Gastroesophageal sphincter (tissue), 4 donors: ENCODE data around the gene FES. TPM values are rescaled to one million over a fixed set of nuclear protein-coding genes. Genes with fewer than 3 reads are reported as not detected.

ENCODE experiments used
- ATAC-seq: fragments of 150-250 bp; one replicate; pipeline ENCODE4 v1.9.1; 2016; ENCODE audit warnings: mild to moderate bottlenecking, moderate library complexity
- H3K27ac ChIP-seq, 4 donors: fragments of 200-600 bp; sonication (generic) in 3 of 4; 1 replicate in 3 of 4; 2 replicates in 1 of 4; pipeline ENCODE4 v1.5.1; 2016 to 2019
- H3K27me3 ChIP-seq: fragments of 200-600 bp; sonication (generic); one replicate; pipeline ENCODE4 v1.5.1; 2019
- H3K36me3 ChIP-seq, 2 donors: fragments of 200-600 bp; sonication (generic); one replicate each; pipeline ENCODE4 v1.5.1; 2019; ENCODE audit warnings: control low read depth in 1 of 2
- H3K4me1 ChIP-seq, 3 donors: fragments of 200-600 bp; sonication (generic); 1 replicate in 2 of 3; 2 replicates in 1 of 3; pipeline ENCODE4 v1.5.1; 2016 to 2019; ENCODE audit warnings: control low read depth in 2 of 3
- H3K4me3 ChIP-seq, 2 donors: fragments of 200-600 bp; sonication (generic); one replicate each; pipeline ENCODE4 v1.5.1; 2019; ENCODE audit warnings: mild to moderate bottlenecking in 1 of 2, moderate library complexity in 1 of 2
- H3K9me3 ChIP-seq, 3 donors: fragments of 200-600 bp; sonication (generic); one replicate each; pipeline ENCODE4 v1.5.1; 2017 to 2019; ENCODE audit warnings: control low read depth in 2 of 3
- CTCF ChIP-seq, 4 experiments: fragments of 200-600 bp in 2 of 4; fragments of 450-650 bp in 2 of 4; sonication (generic) in 1 of 4; IDR thresholded peaks; one replicate each; pipeline ENCODE4 v1.5.1; 2017 to 2019; ENCODE audit warnings: antibody characterized with exemption in 4 of 4, mild to moderate bottlenecking in 2 of 4, moderate library complexity in 2 of 4
- EP300 ChIP-seq: sonication (generic); formaldehyde crosslinking; IDR thresholded peaks from one replicate; pipeline ENCODE4 v1.6.1; 2017; ENCODE audit warnings: antibody characterized with exemption, mild to moderate bottlenecking
- POLR2A ChIP-seq, 2 donors: fragments of 450-650 bp; IDR thresholded peaks; one replicate each; pipeline ENCODE4 v1.6.1; 2017; ENCODE audit warnings: antibody characterized with exemption in 2 of 2, mild to moderate bottlenecking in 2 of 2, moderate library complexity in 1 of 2
- POLR2AphosphoS5 ChIP-seq: sonication (generic); formaldehyde crosslinking; IDR thresholded peaks from one replicate; pipeline ENCODE4 v1.6.1; 2017; ENCODE audit warnings: antibody characterized with exemption
- WGBS, 2 donors: methylation state at CpG; one replicate each; pipeline ENCODE4 v1.1.5; 2018; ENCODE audit warnings: low coverage in 1 of 2; 5-methylcytosine and 5-hydroxymethylcytosine counted together
- total RNA-seq, 4 donors: library from RNA; depleted of rRNA; stranded (reverse); fragments of >200 nt; gene quantifications; one replicate each; pipeline ENCODE4 v1.1.0, GENCODE V29; 2016

Gene FES
- total RNA-seq, 4 donors from 2014 or later, result 40.1 to 70.4 (median 43.5) TPM

GRCh38 chr15:90885432-90886290 lies 1.4 kb downstream of the FES start:
- ATAC-seq, result peak; percentile 61
- H3K9me3 ChIP-seq, result no peaks in the 10 kb centered on the region
- H3K27me3 ChIP-seq, result no peaks in the 10 kb centered on the region
- peaks cover 0 to 50% (median 26%) of the 10 kb centered on the region in 3 donors for H3K4me1 ChIP-seq
- no peak for TF ChIP-seq POLR2AphosphoS5
- TF ChIP-seq EP300, result no peak
- TF ChIP-seq CTCF (IDR thresholded peaks at IDR 0.05), result peak in 3 of 4 experiments; percentile 92 to 95 (median 95)
- TF ChIP-seq POLR2A (IDR thresholded peaks at IDR 0.05), result no peak
- peak overlapping the region in 3 of 4 donors; percentile 88 to 94 (median 89) for H3K27ac ChIP-seq
- 24 to 90% methylated on average over 2 to 5 of the region's 23 CpGs for WGBS, 2 donors
- H3K4me3 ChIP-seq, result peak overlapping the region in 1 of 2 donors; percentile 53
- peaks cover 0 to 57% of the 10 kb centered on the region in 2 donors for H3K36me3 ChIP-seq

DNA sequence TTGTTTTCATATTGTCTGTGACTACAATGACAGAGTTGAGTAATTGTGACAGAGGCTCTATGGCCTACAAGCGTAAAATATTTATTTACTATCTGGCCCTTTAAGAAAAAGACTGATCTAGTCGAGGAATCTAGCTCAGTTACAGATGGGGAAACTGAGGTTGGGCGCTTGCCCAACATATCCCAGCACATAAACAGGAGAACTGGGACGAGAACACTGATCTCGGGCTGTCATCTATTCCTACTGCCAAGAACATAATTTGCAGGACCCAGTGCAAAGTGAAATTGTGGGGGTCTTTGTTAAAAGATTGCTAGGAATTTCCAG lies 1.9 kb downstream of the FES start:
- 6 to 32% methylated on average over 3 to 5 of the region's 5 CpGs for WGBS, 2 donors
- H3K36me3 ChIP-seq, result peaks cover 0 to 57% of the 10 kb centered on the region in 2 donors
- peaks cover 0 to 50% (median 26%) of the 10 kb centered on the region in 3 donors for H3K4me1 ChIP-seq
- H3K9me3 ChIP-seq, result no peaks in the 10 kb centered on the region
- H3K27ac ChIP-seq, result peak overlapping the region in 3 of 4 donors; percentile 14 to 94 (median 89)
- TF ChIP-seq POLR2AphosphoS5 (no peak), CTCF (IDR thresholded peaks at IDR 0.05) (no peak), EP300 (no peak), POLR2A (IDR thresholded peaks at IDR 0.05) (no peak)
- H3K27me3 ChIP-seq, result no peaks in the 10 kb centered on the region
- H3K4me3 ChIP-seq, result no peak overlapping the region
- ATAC-seq, result no peak

GRCh38 chr15:90887037-90887481 lies 2.8 kb downstream of the FES start:
- no peak overlapping the region for H3K4me3 ChIP-seq
- WGBS, 2 donors, result no CpG with 5 or more reads among the region's 13 CpGs
- peak overlapping the region in 1 of 4 donors; percentile 94 for H3K27ac ChIP-seq
- H3K9me3 ChIP-seq, result no peaks in the 10 kb centered on the region
- TF ChIP-seq POLR2A (IDR thresholded peaks at IDR 0.05), result no peak
- TF ChIP-seq EP300, result no peak
- TF ChIP-seq POLR2AphosphoS5, result no peak
- TF ChIP-seq CTCF (IDR thresholded peaks at IDR 0.05), result no peak
- H3K36me3 ChIP-seq, result peaks cover 0 to 57% of the 10 kb centered on the region in 2 donors
- H3K27me3 ChIP-seq, result no peaks in the 10 kb centered on the region
- peaks cover 0 to 50% (median 26%) of the 10 kb centered on the region in 3 donors for H3K4me1 ChIP-seq
- no peak for ATAC-seq

DNA sequence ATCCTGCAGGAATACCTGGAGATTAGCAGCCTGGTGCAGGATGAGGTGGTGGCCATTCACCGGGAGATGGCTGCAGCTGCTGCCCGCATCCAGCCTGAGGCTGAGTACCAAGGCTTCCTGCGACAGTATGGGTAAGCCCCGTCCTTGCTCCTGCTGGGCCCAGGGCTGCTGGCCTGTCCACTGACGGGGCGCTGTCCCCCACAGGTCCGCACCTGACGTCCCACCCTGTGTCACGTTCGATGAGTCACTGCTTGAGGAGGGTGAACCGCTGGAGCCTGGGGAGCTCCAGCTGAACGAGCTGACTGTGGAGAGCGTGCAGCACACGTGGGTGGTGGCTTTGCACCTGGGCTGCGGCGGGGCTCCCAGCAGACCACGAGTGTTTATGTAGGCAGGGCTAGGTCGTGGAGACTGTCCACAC lies 5.0 kb downstream of the FES start:
- ATAC-seq, result no peak

More for the DNA sequence above, 5.0 kb downstream of the FES start:
- H3K4me1 ChIP-seq, result peaks cover 0 to 31% (median 14%) of the 10 kb centered on the region in 3 donors
- TF ChIP-seq EP300 (no peak), POLR2A (IDR thresholded peaks at IDR 0.05) (no peak), CTCF (IDR thresholded peaks at IDR 0.05) (no peak), POLR2AphosphoS5 (no peak)
- no peaks in the 10 kb centered on the region for H3K9me3 ChIP-seq
- H3K4me3 ChIP-seq, result no peak overlapping the region
- no peak overlapping the region for H3K27ac ChIP-seq
- WGBS, 2 donors, result 20% methylated on average over 1 of the region's 18 CpGs; no CpG with 5 or more reads in 1 of the 2 donors
- H3K36me3 ChIP-seq, result peaks cover 0 to 75% of the 10 kb centered on the region in 2 donors
- H3K27me3 ChIP-seq, result no peaks in the 10 kb centered on the region
